Neural cell (in vitro differentiated cells): Measurements from ENCODE around the gene FOXP4. TPM values are rescaled to one million over a fixed set of nuclear protein-coding genes. Genes with fewer than 3 reads are reported as not detected.

Experiments used
- H2AFZ ChIP-seq: fragments of 200-600, 300-800 bp; sonication (generic), shearing (Covaris generic); 2 replicates; pipeline ENCODE4 v1.6.0; 2014; ENCODE audit warnings: low read depth, mild to moderate bottlenecking, antibody characterized with exemption, low read length, moderate library complexity
- H3F3A ChIP-seq: fragments of 200-600 bp; shearing (Covaris generic); 2 replicates; pipeline ENCODE4 v1.6.1; 2016; ENCODE audit warnings: mild to moderate bottlenecking, moderate library complexity, mixed read lengths, antibody characterized with exemption, low read length; ENCODE audit not compliant: insufficient read depth, poor library complexity, severe bottlenecking
- H3K27ac ChIP-seq: fragments of 200-600, 300-800 bp; sonication (generic), shearing (Covaris generic); 2 replicates; pipeline ENCODE4 v1.5.1; 2014; ENCODE audit warnings: mild to moderate bottlenecking, low read length, moderate library complexity
- H3K27me3 ChIP-seq: fragments of 300-800, 200-600 bp; sonication (generic), shearing (Covaris generic); 2 replicates; pipeline ENCODE4 v1.6.0; 2014; ENCODE audit warnings: mild to moderate bottlenecking, low read depth, low read length, moderate library complexity; ENCODE audit not compliant: insufficient read depth
- H3K36me3 ChIP-seq: fragments of 300-800, 200-600 bp; sonication (generic), shearing (Covaris generic); 2 replicates; pipeline ENCODE4 v1.5.1; 2014; ENCODE audit warnings: mild to moderate bottlenecking, antibody characterized with exemption, low read length, moderate library complexity; ENCODE audit not compliant: insufficient read depth
- H3K4me2 ChIP-seq: fragments of 300-800, 200-600 bp; sonication (generic), shearing (Covaris generic); 2 replicates; pipeline ENCODE4 v1.6.0; 2014; ENCODE audit warnings: mild to moderate bottlenecking, low read length
- H3K4me3 ChIP-seq: fragments of 300-800, 200-600 bp; sonication (generic), shearing (Covaris generic); 2 replicates; pipeline ENCODE4 v1.5.1; 2014; ENCODE audit warnings: mild to moderate bottlenecking, low read length, moderate library complexity
- H3K79me2 ChIP-seq: fragments of 200-600 bp; shearing (Covaris generic); replicated peaks from 2 replicates; pipeline ENCODE4 v1.6.0; 2014; ENCODE audit warnings: mild to moderate bottlenecking, low read length, moderate library complexity; ENCODE audit not compliant: insufficient read depth
- H3K9ac ChIP-seq: fragments of 300-800, 200-600 bp; sonication (generic), shearing (Covaris generic); 2 replicates; pipeline ENCODE4 v1.6.1; 2016; ENCODE audit warnings: mild to moderate bottlenecking, low read length, mixed read lengths
- H3K9me2 ChIP-seq: fragments of 200-600 bp; shearing (Covaris generic); 2 replicates; pipeline ENCODE4 v1.6.1; 2016; ENCODE audit warnings: mild to moderate bottlenecking, low read length, mixed read lengths; ENCODE audit not compliant: insufficient read depth
- H3K9me3 ChIP-seq: fragments of 200-600, 300-800 bp; sonication (generic), shearing (Covaris generic); 2 replicates; pipeline ENCODE4 v1.6.1; 2016; ENCODE audit warnings: mild to moderate bottlenecking, mixed run types, low read length, moderate library complexity, mixed read lengths
- H4K20me1 ChIP-seq: fragments of 200-600 bp; shearing (Covaris generic); 2 replicates; pipeline ENCODE4 v1.6.1; 2016; ENCODE audit warnings: mild to moderate bottlenecking, mixed run types; ENCODE audit not compliant: insufficient read depth
- CTCF ChIP-seq: fragments of 450-650 bp; IDR thresholded peaks from 2 replicates; pipeline ENCODE4 v1.5.1; 2014; ENCODE audit warnings: antibody characterized with exemption, mild to moderate bottlenecking, moderate library complexity; ENCODE audit not compliant: poor library complexity, severe bottlenecking
- EP300 ChIP-seq: fragments of 450-650 bp; conservative IDR thresholded peaks from 2 replicates; pipeline ENCODE4 v1.6.1; 2014; ENCODE audit warnings: antibody characterized with exemption, mild to moderate bottlenecking, moderate library complexity; ENCODE audit not compliant: poor library complexity, severe bottlenecking
- EZH2 ChIP-seq: fragments of 200-600, 300-800 bp; shearing (Covaris generic), sonication (generic); IDR thresholded peaks from 2 replicates; pipeline ENCODE4 v1.6.1; 2014; ENCODE audit warnings: antibody characterized with exemption, low read length, borderline replicate concordance, mild to moderate bottlenecking; ENCODE audit not compliant: insufficient read depth, poor library complexity, severe bottlenecking
- MXI1 ChIP-seq: fragments of 450-650 bp; conservative IDR thresholded peaks from 2 replicates; pipeline ENCODE4 v1.6.1; 2014; ENCODE audit warnings: antibody characterized with exemption, mild to moderate bottlenecking; ENCODE audit not compliant: poor library complexity, severe bottlenecking
- POLR2AphosphoS5 ChIP-seq: IDR thresholded peaks from 2 replicates; pipeline ENCODE4 v1.6.1; 2012
- RAD21 ChIP-seq: fragments of 450-650 bp; conservative IDR thresholded peaks from 2 replicates; pipeline ENCODE4 v1.6.1; 2014; ENCODE audit warnings: antibody characterized with exemption, mild to moderate bottlenecking, moderate library complexity
- REST ChIP-seq: IDR thresholded peaks from 2 replicates; pipeline ENCODE4 v1.6.1; 2012; ENCODE audit warnings: borderline replicate concordance
- SMC3 ChIP-seq: fragments of 450-650 bp; conservative IDR thresholded peaks from 2 replicates; pipeline ENCODE4 v1.6.1; 2014; ENCODE audit warnings: antibody characterized with exemption, mild to moderate bottlenecking, moderate library complexity; ENCODE audit not compliant: poor library complexity
- TAF1 ChIP-seq: IDR thresholded peaks from 2 replicates; pipeline ENCODE4 v1.6.1; 2012; ENCODE audit warnings: low read depth
- polyA plus RNA-seq: library from polyadenylated mRNA; depleted of rRNA; stranded (reverse); fragments of >200 nt; gene quantifications from 2 replicates; pipeline ENCODE4 v1.2.3, GENCODE V29; 2014

The FOXP4 gene
- polyA plus RNA-seq, 1 donor from 2014 or later = 7.1 TPM

GRCh38 chr6:41536795-41537758, 9.1 kb upstream of the FOXP4 start:
- Histone ChIP-seq H3K9me2 (no peaks in the 10 kb centered on the region), H4K20me1 (no peaks in the 10 kb centered on the region), H2AFZ (no peak overlapping the region), H3F3A (no peaks in the 10 kb centered on the region), H3K36me3 (no peaks in the 10 kb centered on the region), H3K27me3 (no peaks in the 10 kb centered on the region), H3K4me3 (no peak overlapping the region), H3K79me2 (no peaks in the 10 kb centered on the region), H3K27ac (no peak overlapping the region), H3K4me2 (no peak overlapping the region), H3K9me3 (no peaks in the 10 kb centered on the region), H3K9ac (no peak overlapping the region)
- no peak for TF ChIP-seq POLR2AphosphoS5
- TF ChIP-seq CTCF = no peak
- no peak for TF ChIP-seq MXI1
- TF ChIP-seq TAF1 = no peak
- TF ChIP-seq EP300 = no peak
- TF ChIP-seq EZH2 = no peak
- no peak for TF ChIP-seq RAD21
- TF ChIP-seq SMC3 = no peak
- TF ChIP-seq REST = no peak

GRCh38 chr6:41538556-41539182, 7.5 kb upstream of the FOXP4 start:
- no peaks in the 10 kb centered on the region for H3K9me3 ChIP-seq
- H3F3A ChIP-seq = no peaks in the 10 kb centered on the region
- H3K27ac ChIP-seq = no peak overlapping the region
- no peak overlapping the region for H3K9ac ChIP-seq
- H4K20me1 ChIP-seq = no peaks in the 10 kb centered on the region
- no peak overlapping the region for H3K4me3 ChIP-seq
- no peaks in the 10 kb centered on the region for H3K36me3 ChIP-seq
- no peak overlapping the region for H2AFZ ChIP-seq
- H3K27me3 ChIP-seq = no peaks in the 10 kb centered on the region
- H3K9me2 ChIP-seq = no peaks in the 10 kb centered on the region
- TF ChIP-seq EZH2 (no peak), CTCF (no peak), EP300 (no peak), TAF1 (no peak), POLR2AphosphoS5 (no peak), RAD21 (no peak), SMC3 (no peak)
- H3K4me2 ChIP-seq = no peak overlapping the region
- no peaks in the 10 kb centered on the region for H3K79me2 ChIP-seq
